Measurements from ENCODE around the gene CDRT4.

DNA sequence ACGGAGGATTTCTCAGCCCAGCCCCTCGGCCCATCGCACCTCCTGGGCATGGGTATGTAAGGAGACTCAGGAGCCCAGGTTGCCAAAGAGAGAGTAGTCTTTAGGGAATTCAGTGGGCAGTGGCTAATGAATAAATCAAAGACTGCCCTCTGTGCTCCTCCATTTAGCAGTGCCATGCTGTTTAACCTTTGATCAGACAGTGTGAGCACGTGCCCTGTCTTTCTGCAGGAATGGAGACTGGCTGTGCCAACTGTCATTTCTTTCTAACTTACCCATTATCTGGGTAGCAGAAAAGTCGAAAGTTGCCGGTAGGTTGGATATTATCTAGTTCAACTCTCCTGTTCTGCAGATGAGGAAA lies 62.4 kb downstream of the CDRT4 start:
- TF ChIP-seq CTCF (IDR thresholded peaks at IDR 0.05), result no peak
- no peak for TF ChIP-seq POLR2A (IDR thresholded peaks at IDR 0.05)

All from thyroid gland (tissue), 4 donors.